ENCODE results near the gene REV3L.

REV3L gene

DNA sequence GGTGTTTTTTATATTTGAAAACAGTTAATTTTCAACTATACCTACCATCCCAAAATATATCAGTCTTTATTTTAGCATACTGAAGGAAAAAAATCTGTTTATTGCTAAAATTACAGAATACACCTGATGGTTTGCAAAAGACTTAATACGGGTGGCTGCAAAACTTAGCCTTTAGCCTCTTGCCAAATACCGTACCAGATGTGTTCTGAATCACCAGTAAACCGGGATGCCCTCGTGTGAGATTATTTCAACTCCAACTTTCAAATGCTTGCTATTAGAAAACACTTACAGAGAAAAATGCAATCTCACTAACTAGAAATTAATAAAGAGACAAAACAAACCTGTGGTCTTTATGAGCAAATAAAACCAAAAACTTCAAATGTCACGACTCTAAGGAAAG lies 36.0 kb downstream of the REV3L start:
- Histone ChIP-seq H3K36me3 (ENCODE audit: control insufficient read depth, insufficient read depth, low read length) (no peaks in the 10 kb centered on the region), H3K4me1 (ENCODE audit: control insufficient read depth, insufficient read depth, low read length, poor library complexity, severe bottlenecking) (no peaks in the 10 kb centered on the region), H3K27ac (ENCODE audit: low read depth, low read length, severe bottlenecking) (no peak overlapping the region), H3K9me3 (ENCODE audit: control insufficient read depth, low read length) (no peaks in the 10 kb centered on the region), H3K4me3 (ENCODE audit: extremely low read depth, insufficient read depth, low read length, poor library complexity, severe bottlenecking) (no peak overlapping the region)
- 95 to 100% methylated on average over 1 to 4 of the region's 5 CpGs for WGBS, 2 experiments (ENCODE audit: insufficient coverage in 2 of 2)

DNA sequence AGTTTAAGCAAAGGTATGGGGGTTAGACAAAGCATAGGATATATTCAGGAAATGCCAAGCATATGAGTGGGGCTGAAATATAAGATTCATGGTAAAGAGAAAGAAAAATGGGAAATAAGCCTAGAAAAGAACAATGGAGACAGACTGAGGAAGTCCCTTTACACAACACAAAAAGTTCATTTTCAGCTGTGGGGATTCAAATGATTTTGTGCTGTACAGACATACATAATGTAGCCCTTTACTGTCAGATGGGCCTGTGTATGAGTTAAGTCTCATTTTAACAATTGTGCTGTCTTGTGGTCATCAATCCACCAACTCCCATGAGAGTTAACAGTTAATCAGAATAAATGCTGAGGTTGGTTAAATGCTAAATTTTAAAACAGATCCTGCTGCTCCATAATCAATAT lies 37.2 kb downstream of the REV3L start:
- Histone ChIP-seq H3K4me1 (ENCODE audit: control insufficient read depth, insufficient read depth, low read length, poor library complexity, severe bottlenecking) (no peaks in the 10 kb centered on the region), H3K4me3 (ENCODE audit: extremely low read depth, insufficient read depth, low read length, poor library complexity, severe bottlenecking) (no peak overlapping the region), H3K27ac (ENCODE audit: low read depth, low read length, severe bottlenecking) (no peak overlapping the region), H3K9me3 (ENCODE audit: control insufficient read depth, low read length) (no peaks in the 10 kb centered on the region), H3K36me3 (ENCODE audit: control insufficient read depth, insufficient read depth, low read length) (no peaks in the 10 kb centered on the region)

DNA sequence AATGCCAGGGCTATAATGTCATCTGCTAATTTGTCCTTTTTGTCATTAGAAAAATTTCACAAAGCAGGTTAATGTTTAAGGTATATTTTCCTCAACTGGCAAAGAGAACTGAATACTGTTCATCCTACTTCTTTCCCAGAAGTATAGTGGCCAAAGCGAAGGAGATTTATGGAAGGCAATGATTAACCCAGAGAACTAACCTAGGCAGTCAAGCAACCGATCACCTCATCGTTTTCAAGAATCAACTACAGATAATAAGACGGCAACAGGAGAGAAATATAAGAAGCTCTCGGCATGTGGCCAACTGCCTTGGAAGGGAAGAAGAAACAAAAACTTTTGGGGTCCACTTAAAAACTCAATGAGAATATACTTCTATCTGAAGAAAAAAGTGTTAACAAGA lies 38.2 kb downstream of the REV3L start:
- H3K27ac ChIP-seq (ENCODE audit: low read depth, low read length, severe bottlenecking), result no peak overlapping the region
- WGBS, 2 experiments (ENCODE audit: insufficient coverage in 2 of 2), result 100% methylated on average over 2 of the region's 5 CpGs; no CpG with 5 or more reads in 1 of the 2 experiments
- no peaks in the 10 kb centered on the region for H3K9me3 ChIP-seq (ENCODE audit: control insufficient read depth, low read length)
- H3K36me3 ChIP-seq (ENCODE audit: control insufficient read depth, insufficient read depth, low read length), result no peaks in the 10 kb centered on the region
- H3K4me3 ChIP-seq (ENCODE audit: extremely low read depth, insufficient read depth, low read length, poor library complexity, severe bottlenecking), result no peak overlapping the region
- H3K4me1 ChIP-seq (ENCODE audit: control insufficient read depth, insufficient read depth, low read length, poor library complexity, severe bottlenecking), result no peaks in the 10 kb centered on the region

DNA sequence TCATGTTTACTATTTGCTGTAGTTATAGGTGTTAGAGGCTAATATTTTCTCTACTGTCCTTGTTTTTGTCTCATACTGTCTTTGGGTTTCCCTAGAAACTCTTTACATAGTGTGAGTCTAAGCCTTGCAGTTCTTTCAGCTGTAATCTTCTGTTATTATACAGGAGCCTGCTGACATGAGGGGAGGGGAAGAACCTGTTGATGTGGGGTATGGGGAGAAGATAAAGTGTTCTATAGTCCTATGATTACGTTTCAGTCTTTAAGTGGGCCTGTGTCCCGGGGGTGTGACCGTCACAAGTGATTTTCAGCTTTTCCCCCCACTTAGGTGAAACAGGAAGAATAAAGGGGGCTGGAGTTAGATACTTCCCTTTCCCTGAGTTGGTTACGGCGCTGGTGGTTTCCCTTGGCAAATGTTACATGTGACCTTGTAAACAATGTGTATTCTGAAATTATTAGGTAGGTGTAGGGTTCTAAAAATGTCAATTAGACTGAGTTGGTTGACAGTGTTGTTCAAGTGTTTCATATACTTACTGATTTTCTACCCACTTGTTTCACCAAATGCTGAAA lies 41.3 kb downstream of the REV3L start:
- Histone ChIP-seq H3K9me3 (ENCODE audit: control insufficient read depth, low read length) (no peaks in the 10 kb centered on the region), H3K27ac (ENCODE audit: low read depth, low read length, severe bottlenecking) (no peak overlapping the region), H3K4me3 (ENCODE audit: extremely low read depth, insufficient read depth, low read length, poor library complexity, severe bottlenecking) (no peak overlapping the region), H3K36me3 (ENCODE audit: control insufficient read depth, insufficient read depth, low read length) (no peaks in the 10 kb centered on the region), H3K4me1 (ENCODE audit: control insufficient read depth, insufficient read depth, low read length, poor library complexity, severe bottlenecking) (no peaks in the 10 kb centered on the region)
- 96 to 100% methylated on average over 3 to 4 of the region's 5 CpGs for WGBS, 2 experiments (ENCODE audit: insufficient coverage in 2 of 2)

DNA sequence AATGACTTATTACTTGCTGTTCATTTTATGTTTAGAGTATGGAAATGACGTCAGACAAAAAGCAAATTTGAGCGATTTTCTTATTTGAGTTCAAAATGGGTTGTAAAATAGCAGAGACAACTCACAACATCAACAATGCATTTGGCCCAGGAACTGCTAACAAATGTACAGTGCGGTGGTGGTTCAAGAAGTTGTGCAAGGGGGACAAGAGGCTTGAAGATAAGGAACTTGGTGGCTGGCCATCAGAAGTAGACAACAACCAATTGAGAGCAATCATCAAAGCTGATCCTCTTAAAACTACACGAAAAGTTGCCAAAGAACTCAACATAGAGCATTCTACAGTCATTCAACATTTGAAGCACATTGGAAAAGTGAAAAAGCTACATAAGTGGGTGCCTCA lies 43.8 kb downstream of the REV3L start:
- Histone ChIP-seq H3K4me1 (ENCODE audit: control insufficient read depth, insufficient read depth, low read length, poor library complexity, severe bottlenecking) (no peaks in the 10 kb centered on the region), H3K27ac (ENCODE audit: low read depth, low read length, severe bottlenecking) (no peak overlapping the region), H3K4me3 (ENCODE audit: extremely low read depth, insufficient read depth, low read length, poor library complexity, severe bottlenecking) (no peak overlapping the region), H3K9me3 (ENCODE audit: control insufficient read depth, low read length) (no peaks in the 10 kb centered on the region), H3K36me3 (ENCODE audit: control insufficient read depth, insufficient read depth, low read length) (no peaks in the 10 kb centered on the region)
- WGBS, 2 experiments (ENCODE audit: insufficient coverage in 2 of 2), result 67 to 90% methylated on average over 1 to 2 of the region's 4 CpGs

DNA sequence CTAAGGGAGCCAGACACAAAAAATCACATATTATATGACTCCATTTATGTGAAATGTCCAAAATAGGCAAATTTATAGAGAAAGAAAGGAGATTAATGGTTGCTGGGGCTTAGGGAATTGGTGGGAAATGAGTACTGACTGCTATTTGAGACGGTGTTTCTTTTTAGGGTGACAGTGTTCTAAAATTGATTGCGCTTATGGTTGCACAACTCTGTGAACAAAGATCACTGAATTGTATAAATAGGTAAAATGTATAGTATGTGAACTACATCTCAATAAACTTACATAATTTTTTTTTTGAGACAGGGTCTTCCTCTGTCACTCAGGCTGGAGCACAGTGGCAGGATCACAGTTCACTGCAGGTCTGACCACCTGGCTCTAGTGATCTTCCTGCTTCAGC lies 45.4 kb downstream of the REV3L start:
- no peaks in the 10 kb centered on the region for H3K4me1 ChIP-seq (ENCODE audit: control insufficient read depth, insufficient read depth, low read length, poor library complexity, severe bottlenecking)
- WGBS, 2 experiments (ENCODE audit: insufficient coverage in 2 of 2), result 90 to 100% methylated on average over 1 to 2 of the region's 2 CpGs
- no peak overlapping the region for H3K4me3 ChIP-seq (ENCODE audit: extremely low read depth, insufficient read depth, low read length, poor library complexity, severe bottlenecking)
- H3K9me3 ChIP-seq (ENCODE audit: control insufficient read depth, low read length), result no peaks in the 10 kb centered on the region
- no peaks in the 10 kb centered on the region for H3K36me3 ChIP-seq (ENCODE audit: control insufficient read depth, insufficient read depth, low read length)
- no peak overlapping the region for H3K27ac ChIP-seq (ENCODE audit: low read depth, low read length, severe bottlenecking)

DNA sequence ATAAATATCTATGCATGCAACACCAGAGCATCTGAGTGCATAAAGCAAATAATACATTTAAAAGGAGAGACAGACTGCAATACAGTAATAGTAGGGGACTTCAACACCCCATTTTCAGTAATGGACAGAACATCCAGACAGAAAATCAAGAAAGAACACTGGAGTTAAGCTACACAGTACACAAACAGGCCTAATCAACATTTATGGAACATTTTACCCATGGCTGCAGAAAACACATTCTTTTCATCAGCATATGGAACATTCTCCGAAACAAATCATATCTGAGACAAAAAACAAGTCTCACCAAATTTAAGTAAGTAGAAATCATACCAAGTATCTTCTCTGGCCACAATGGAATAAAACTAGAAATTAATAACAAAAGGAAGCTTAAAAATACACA lies 50.5 kb downstream of the REV3L start:
- Histone ChIP-seq H3K27ac (ENCODE audit: low read depth, low read length, severe bottlenecking) (no peak overlapping the region), H3K9me3 (ENCODE audit: control insufficient read depth, low read length) (peaks cover 2% of the 10 kb centered on the region), H3K4me1 (ENCODE audit: control insufficient read depth, insufficient read depth, low read length, poor library complexity, severe bottlenecking) (no peaks in the 10 kb centered on the region), H3K36me3 (ENCODE audit: control insufficient read depth, insufficient read depth, low read length) (peaks cover 3% of the 10 kb centered on the region), H3K4me3 (ENCODE audit: extremely low read depth, insufficient read depth, low read length, poor library complexity, severe bottlenecking) (no peak overlapping the region)
- no CpG with 5 or more reads among the region's 1 CpG for WGBS, 2 experiments (ENCODE audit: insufficient coverage in 2 of 2)

DNA sequence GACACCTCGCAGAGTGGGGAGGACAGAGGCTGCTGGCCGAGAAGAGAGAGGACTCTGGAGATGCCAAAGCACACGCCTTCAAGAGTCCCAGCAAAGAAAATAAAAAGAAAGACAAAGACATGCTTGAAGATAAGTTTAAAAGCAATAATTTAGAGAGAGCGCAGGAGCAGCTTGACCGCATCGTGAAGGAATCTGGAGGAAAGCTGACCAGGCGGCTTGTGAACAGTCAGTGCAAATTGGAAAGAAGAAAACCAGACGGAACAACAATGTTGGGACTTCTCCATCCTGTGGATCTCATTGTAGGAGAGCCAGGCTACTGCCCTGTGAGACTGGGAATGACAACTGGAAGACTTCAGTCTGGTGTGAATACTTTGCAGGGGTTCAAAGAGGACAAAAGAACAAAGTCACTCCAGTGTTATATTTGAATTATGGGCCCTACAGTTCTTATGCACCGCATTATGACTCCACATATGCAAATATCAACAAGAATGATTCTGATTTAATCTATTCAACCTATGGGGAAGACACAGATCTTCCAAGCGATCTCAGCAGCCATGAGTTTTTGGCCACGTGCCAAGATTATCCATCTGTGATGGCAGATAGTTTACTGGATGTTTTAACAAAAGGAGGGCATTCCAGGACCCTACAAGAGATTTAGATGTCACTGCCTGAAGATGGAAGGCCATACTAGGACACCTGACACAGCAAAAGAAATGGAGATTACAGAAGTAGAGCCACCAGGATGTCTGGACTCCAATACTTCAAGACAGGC lies 52.2 kb downstream of the REV3L start:
- Histone ChIP-seq H3K4me1 (ENCODE audit: control insufficient read depth, insufficient read depth, low read length, poor library complexity, severe bottlenecking) (no peaks in the 10 kb centered on the region), H3K36me3 (ENCODE audit: control insufficient read depth, insufficient read depth, low read length) (peaks cover 3% of the 10 kb centered on the region)

DNA sequence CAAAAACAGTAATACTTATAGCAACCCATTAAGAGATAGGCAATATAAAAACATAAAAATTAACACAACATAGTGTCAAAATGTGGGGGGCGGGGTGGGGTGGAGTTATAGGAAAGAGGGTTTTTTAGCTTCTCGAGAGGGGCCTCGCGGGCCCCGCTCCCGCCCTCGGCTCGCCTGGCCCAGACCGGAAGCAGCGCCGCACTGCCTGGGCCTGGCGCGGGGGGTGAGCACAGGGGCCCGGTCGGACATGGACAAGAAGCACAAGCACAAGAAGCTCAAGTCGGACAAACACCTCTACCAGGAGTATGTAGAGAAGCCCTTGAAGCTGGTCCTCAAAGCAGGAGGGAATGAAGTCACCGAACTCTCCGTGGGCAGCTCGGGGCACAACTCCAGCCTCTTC lies 53.4 kb downstream of the REV3L start:
- Histone ChIP-seq H3K9me3 (ENCODE audit: control insufficient read depth, low read length) (peaks cover 7% of the 10 kb centered on the region), H3K27ac (ENCODE audit: low read depth, low read length, severe bottlenecking) (no peak overlapping the region), H3K4me1 (ENCODE audit: control insufficient read depth, insufficient read depth, low read length, poor library complexity, severe bottlenecking) (no peaks in the 10 kb centered on the region), H3K4me3 (ENCODE audit: extremely low read depth, insufficient read depth, low read length, poor library complexity, severe bottlenecking) (no peak overlapping the region), H3K36me3 (ENCODE audit: control insufficient read depth, insufficient read depth, low read length) (peaks cover 3% of the 10 kb centered on the region)
- 93 to 97% methylated on average over 14 to 15 of the region's 19 CpGs for WGBS, 2 experiments (ENCODE audit: insufficient coverage in 2 of 2)

More for the DNA sequence above, 52.2 kb downstream of the REV3L start:
- 94 to 98% methylated on average over 9 to 10 of the region's 11 CpGs for WGBS, 2 experiments (ENCODE audit: insufficient coverage in 2 of 2)
- peaks cover 7% of the 10 kb centered on the region for H3K9me3 ChIP-seq (ENCODE audit: control insufficient read depth, low read length)
- no peak overlapping the region for H3K4me3 ChIP-seq (ENCODE audit: extremely low read depth, insufficient read depth, low read length, poor library complexity, severe bottlenecking)
- H3K27ac ChIP-seq (ENCODE audit: low read depth, low read length, severe bottlenecking), result peak overlapping the region; percentile 23

DNA sequence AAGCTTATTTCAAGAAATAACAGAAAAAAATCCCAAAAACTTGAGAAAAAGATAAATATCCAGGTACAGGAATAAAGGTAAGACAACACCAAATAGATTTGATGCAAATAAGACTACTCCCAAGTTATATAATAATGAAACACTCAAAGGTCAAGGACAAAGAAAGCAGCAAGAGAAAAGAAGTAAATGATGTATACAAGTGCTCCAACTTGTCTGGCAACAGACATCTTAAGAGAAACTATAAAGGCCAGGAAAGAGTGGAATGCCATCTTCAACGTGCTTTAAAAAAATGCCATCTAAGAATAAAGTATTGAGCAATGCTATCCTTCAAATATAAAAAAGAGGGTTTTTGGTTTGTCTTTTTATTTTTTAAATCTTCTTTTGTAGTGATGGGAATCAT lies 54.2 kb downstream of the REV3L start:
- WGBS, 2 experiments (ENCODE audit: insufficient coverage in 2 of 2), result no CpG with 5 or more reads among the region's 1 CpG
- H3K4me1 ChIP-seq (ENCODE audit: control insufficient read depth, insufficient read depth, low read length, poor library complexity, severe bottlenecking), result no peaks in the 10 kb centered on the region

DNA sequence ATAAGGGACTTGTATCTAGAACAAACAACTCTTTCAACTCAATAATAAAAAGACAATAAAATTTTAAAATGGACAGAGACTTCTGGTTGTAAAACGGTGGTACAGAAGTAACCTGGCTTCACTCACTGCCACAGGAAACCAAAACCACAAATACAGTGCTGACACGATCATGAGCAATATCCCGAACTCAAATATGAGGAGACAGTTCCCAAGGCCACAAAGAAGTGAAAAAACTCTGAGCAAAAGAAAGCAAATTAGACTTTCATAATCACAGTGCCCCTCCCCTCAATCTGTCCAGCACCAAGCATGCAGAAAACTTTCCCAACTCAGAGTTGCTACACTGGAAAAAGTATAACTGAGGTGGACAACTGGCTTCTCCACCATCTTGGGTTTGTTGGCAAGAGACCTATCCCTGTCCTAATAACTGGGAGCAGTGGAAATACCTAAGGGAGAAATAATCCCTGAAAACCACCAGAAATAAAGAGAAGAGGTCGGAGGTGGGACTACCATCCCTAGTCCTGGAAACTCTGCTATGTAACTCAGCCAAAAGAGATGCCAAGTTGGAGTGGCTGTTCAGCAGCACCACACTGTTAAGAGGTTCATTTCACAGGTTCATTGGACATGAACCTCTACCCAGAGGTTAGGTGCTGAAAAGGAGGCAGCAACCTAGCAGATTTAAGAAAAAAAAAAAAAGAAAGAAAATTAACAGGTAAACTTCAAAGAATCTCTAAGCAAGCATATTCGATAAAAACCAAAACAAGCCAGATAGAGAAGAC lies 55.5 kb downstream of the REV3L start:
- Histone ChIP-seq H3K4me1 (ENCODE audit: control insufficient read depth, insufficient read depth, low read length, poor library complexity, severe bottlenecking) (no peaks in the 10 kb centered on the region), H3K36me3 (ENCODE audit: control insufficient read depth, insufficient read depth, low read length) (peaks cover 3% of the 10 kb centered on the region), H3K9me3 (ENCODE audit: control insufficient read depth, low read length) (peaks cover 7% of the 10 kb centered on the region), H3K27ac (ENCODE audit: low read depth, low read length, severe bottlenecking) (no peak overlapping the region), H3K4me3 (ENCODE audit: extremely low read depth, insufficient read depth, low read length, poor library complexity, severe bottlenecking) (no peak overlapping the region)
- WGBS, 2 experiments (ENCODE audit: insufficient coverage in 2 of 2), result 83 to 100% methylated on average over 1 to 3 of the region's 5 CpGs

More for the DNA sequence above, 54.2 kb downstream of the REV3L start:
- Histone ChIP-seq H3K27ac (ENCODE audit: low read depth, low read length, severe bottlenecking) (no peak overlapping the region), H3K36me3 (ENCODE audit: control insufficient read depth, insufficient read depth, low read length) (peaks cover 3% of the 10 kb centered on the region), H3K4me3 (ENCODE audit: extremely low read depth, insufficient read depth, low read length, poor library complexity, severe bottlenecking) (no peak overlapping the region), H3K9me3 (ENCODE audit: control insufficient read depth, low read length) (peaks cover 7% of the 10 kb centered on the region)
